Measurements from ENCODE around the gene NR5A2.
A peak's percentile ranks its signal among the peaks of the same experiment; 100 is the strongest.

NR5A2 gene

DNA sequence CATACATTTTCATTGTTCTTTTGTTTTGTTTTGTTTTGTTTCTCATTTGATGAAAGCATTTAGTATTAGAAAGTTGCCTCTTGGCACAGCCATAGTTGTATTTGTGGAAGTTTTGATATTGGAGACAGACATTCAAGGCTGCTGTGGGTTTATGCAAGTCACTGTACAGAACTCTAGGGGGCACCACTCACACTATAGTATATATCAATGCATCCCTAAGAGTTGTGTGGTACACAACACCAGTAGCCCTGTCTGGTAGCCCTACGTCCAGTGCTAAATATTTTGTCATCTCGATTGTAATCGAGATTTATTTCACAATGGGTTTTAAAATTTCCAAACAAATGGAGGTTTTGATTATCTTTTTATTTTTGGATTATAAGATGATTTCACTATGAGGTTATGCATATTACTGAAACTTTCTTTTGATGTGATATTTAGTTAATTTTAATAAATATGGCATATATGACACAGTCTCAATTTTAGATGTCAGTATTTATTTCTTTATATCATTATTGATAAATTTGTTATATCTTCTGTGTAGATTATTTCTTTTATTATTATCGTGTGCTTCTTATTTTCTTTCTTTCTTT is 112.2 kb downstream of the NR5A2 start:
- peak; percentile 27 for DNase-seq (ENCODE audit: extremely low read depth, low read depth)
- TF ChIP-seq CTCF (IDR thresholded peaks at IDR 0.05; ENCODE audit: low read depth, low read length, missing control alignments), result peak; percentile 73

GRCh38 chr1:200143347-200143746 is 115.8 kb downstream of the NR5A2 start:
- DNase-seq (ENCODE audit: extremely low read depth, low read depth), result no peak
- no peak overlapping the region for H3K4me3 ChIP-seq (replicated peaks; ENCODE audit: low read depth, low read length)
- TF ChIP-seq CTCF (IDR thresholded peaks at IDR 0.05; ENCODE audit: low read depth, low read length, missing control alignments), result no peak

More for the DNA sequence above, 112.2 kb downstream of the NR5A2 start:
- H3K4me3 ChIP-seq (replicated peaks; ENCODE audit: low read depth, low read length), result no peak overlapping the region

- no peak overlapping the region for H3K4me3 ChIP-seq (replicated peaks; ENCODE audit: low read depth, low read length)
- no peak for DNase-seq (ENCODE audit: extremely low read depth, low read depth)
- TF ChIP-seq CTCF (IDR thresholded peaks at IDR 0.05; ENCODE audit: low read depth, low read length, missing control alignments), result no peak
These were observed 118.6 kb downstream of the NR5A2 start for GRCh38 chr1:200146100-200146499.

GRCh38 chr1:200147094-200147493 is 119.6 kb downstream of the NR5A2 start:
- no peak for TF ChIP-seq CTCF (IDR thresholded peaks at IDR 0.05; ENCODE audit: low read depth, low read length, missing control alignments)
- DNase-seq (ENCODE audit: extremely low read depth, low read depth), result no peak
- no peak overlapping the region for H3K4me3 ChIP-seq (replicated peaks; ENCODE audit: low read depth, low read length)

- TF ChIP-seq CTCF (IDR thresholded peaks at IDR 0.05; ENCODE audit: low read depth, low read length, missing control alignments), result no peak
- no peak overlapping the region for H3K4me3 ChIP-seq (replicated peaks; ENCODE audit: low read depth, low read length)
- DNase-seq (ENCODE audit: extremely low read depth, low read depth), result no peak
These were observed 120.2 kb downstream of the NR5A2 start for GRCh38 chr1:200147742-200148141.

DNA sequence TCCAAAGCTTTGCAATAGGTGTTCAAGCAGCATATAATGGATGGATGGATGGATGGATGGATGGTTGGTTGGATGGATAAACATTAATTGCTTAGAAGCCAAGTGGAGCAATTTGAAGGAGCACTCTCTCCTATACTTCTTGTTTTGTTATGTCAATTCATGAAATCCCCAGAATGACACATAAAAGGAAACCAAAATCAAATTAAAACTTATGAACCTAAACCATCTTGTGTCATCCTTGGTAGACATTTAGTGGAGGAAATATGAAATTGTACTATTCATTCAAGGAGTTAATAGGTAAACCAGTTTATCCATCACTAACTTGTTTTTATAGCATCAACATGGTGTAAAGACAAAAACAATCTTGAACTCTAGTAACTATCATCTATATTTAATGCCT is 122.5 kb downstream of the NR5A2 start:
- TF ChIP-seq CTCF (IDR thresholded peaks at IDR 0.05; ENCODE audit: low read depth, low read length, missing control alignments), result no peak

GRCh38 chr1:200150721-200151120 is 123.2 kb downstream of the NR5A2 start:
- H3K4me3 ChIP-seq (replicated peaks; ENCODE audit: low read depth, low read length), result no peak overlapping the region
- DNase-seq (ENCODE audit: extremely low read depth, low read depth), result peak; percentile 14
- TF ChIP-seq CTCF (IDR thresholded peaks at IDR 0.05; ENCODE audit: low read depth, low read length, missing control alignments), result no peak

More for the DNA sequence above, 122.5 kb downstream of the NR5A2 start:
- DNase-seq (ENCODE audit: extremely low read depth, low read depth), result no peak
- no peak overlapping the region for H3K4me3 ChIP-seq (replicated peaks; ENCODE audit: low read depth, low read length)

Measured in HFF-Myc (cell line).